ENCODE results near the gene STX18. TPM values are rescaled to one million over a fixed set of nuclear protein-coding genes. Genes with fewer than 3 reads are reported as not detected.

STX18 gene
- total RNA-seq, 1 experiment from 2014 or later = 18.5 TPM

DNA sequence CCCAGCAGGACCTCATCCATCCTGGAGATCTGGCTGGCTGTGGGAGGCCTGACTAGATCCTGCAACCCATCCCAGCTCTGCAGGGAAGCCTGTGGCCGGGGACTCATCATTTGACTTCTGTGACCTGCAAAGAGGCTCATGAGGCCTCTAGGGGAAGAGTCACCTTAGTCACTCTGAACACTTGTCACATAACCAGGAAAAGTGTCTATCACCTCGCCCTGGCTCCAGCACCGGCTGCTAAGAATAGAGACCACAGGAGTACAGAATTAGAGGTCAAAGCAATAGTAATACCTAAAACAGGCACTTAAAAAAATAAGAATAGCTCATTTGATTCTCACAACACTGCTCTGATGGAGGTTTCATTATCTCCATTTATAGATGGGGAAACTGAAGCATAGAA lies 158.8 kb downstream of the STX18 start (continued):
- TF ChIP-seq, protein P1, sequence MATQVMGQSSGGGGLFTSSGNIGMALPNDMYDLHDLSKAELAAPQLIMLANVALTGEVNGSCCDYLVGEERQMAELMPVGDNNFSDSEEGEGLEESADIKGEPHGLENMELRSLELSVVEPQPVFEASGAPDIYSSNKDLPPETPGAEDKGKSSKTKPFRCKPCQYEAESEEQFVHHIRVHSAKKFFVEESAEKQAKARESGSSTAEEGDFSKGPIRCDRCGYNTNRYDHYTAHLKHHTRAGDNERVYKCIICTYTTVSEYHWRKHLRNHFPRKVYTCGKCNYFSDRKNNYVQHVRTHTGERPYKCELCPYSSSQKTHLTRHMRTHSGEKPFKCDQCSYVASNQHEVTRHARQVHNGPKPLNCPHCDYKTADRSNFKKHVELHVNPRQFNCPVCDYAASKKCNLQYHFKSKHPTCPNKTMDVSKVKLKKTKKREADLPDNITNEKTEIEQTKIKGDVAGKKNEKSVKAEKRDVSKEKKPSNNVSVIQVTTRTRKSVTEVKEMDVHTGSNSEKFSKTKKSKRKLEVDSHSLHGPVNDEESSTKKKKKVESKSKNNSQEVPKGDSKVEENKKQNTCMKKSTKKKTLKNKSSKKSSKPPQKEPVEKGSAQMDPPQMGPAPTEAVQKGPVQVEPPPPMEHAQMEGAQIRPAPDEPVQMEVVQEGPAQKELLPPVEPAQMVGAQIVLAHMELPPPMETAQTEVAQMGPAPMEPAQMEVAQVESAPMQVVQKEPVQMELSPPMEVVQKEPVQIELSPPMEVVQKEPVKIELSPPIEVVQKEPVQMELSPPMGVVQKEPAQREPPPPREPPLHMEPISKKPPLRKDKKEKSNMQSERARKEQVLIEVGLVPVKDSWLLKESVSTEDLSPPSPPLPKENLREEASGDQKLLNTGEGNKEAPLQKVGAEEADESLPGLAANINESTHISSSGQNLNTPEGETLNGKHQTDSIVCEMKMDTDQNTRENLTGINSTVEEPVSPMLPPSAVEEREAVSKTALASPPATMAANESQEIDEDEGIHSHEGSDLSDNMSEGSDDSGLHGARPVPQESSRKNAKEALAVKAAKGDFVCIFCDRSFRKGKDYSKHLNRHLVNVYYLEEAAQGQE (IDR thresholded peaks at IDR 0.05; ENCODE audit: low read depth) = no peak
- TF ChIP-seq SP1 (IDR thresholded peaks at IDR 0.05; ENCODE audit: low read depth) = no peak
- TF ChIP-seq, protein P2, sequence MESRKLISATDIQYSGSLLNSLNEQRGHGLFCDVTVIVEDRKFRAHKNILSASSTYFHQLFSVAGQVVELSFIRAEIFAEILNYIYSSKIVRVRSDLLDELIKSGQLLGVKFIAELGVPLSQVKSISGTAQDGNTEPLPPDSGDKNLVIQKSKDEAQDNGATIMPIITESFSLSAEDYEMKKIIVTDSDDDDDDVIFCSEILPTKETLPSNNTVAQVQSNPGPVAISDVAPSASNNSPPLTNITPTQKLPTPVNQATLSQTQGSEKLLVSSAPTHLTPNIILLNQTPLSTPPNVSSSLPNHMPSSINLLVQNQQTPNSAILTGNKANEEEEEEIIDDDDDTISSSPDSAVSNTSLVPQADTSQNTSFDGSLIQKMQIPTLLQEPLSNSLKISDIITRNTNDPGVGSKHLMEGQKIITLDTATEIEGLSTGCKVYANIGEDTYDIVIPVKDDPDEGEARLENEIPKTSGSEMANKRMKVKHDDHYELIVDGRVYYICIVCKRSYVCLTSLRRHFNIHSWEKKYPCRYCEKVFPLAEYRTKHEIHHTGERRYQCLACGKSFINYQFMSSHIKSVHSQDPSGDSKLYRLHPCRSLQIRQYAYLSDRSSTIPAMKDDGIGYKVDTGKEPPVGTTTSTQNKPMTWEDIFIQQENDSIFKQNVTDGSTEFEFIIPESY (IDR thresholded peaks at IDR 0.05; ENCODE audit: extremely low read depth, insufficient replicate concordance, low read length) = no peak
- no peak for TF ChIP-seq YY1 (IDR thresholded peaks at IDR 0.05; ENCODE audit: extremely low read depth, insufficient replicate concordance, low read depth, low read length)
- no peak for TF ChIP-seq EGR1 (IDR thresholded peaks at IDR 0.05; ENCODE audit: low read depth)
- TF ChIP-seq, protein P3, sequence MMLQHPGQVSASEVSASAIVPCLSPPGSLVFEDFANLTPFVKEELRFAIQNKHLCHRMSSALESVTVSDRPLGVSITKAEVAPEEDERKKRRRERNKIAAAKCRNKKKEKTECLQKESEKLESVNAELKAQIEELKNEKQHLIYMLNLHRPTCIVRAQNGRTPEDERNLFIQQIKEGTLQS (IDR thresholded peaks at IDR 0.05) = no peak
- TF ChIP-seq JUND (IDR thresholded peaks at IDR 0.05) = no peak
- no peak for TF ChIP-seq ELF1 (IDR thresholded peaks at IDR 0.05; ENCODE audit: borderline replicate concordance, low read depth)

DNA sequence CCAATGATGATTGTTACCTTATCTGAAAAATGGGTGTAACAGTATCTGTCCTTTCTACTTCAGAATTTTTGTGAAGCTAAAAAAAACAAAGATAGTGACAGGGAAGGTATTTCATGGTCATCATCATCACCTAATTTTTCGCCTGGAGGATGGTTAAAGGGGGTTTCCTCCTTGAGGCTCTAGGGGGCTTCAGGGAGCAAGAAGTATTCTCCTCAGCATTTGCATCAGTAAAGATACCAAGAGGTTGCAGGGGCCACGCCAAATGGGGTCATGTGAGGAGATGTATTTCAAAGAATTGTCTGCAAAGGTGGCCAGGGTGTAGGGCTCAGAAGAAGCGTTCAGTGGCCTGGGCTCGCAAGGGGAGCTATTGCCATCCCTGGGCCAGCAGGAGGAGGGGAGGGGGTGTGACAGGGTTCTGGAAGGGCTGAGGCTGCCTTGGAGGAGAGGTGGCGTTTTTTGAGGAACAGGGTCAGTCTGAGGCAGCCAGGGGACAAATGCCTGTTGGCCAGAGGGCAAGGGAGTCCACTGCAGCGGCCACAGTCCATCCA lies 162.2 kb downstream of the STX18 start:
- Histone ChIP-seq H3K9me3 (ENCODE audit: control insufficient read depth in 1 of 2, insufficient read depth in 1 of 2, low read depth in 1 of 2, low read length in 2 of 2) (no peaks in the 10 kb centered on the region), H2AFZ (ENCODE audit: low read depth, low read length, poor library complexity, severe bottlenecking) (no peak overlapping the region), H3K36me3 (ENCODE audit: control insufficient read depth in 1 of 2, insufficient read depth in 2 of 2, low read length in 2 of 2) (no peaks in the 10 kb centered on the region), H4K20me1 (ENCODE audit: insufficient read depth) (no peaks in the 10 kb centered on the region), H3K9me2 (ENCODE audit: insufficient read depth) (no peaks in the 10 kb centered on the region), H3K4me3 (replicated peaks in 1 of 2; ENCODE audit: low read depth in 1 of 2, low read length in 2 of 2) (no peak overlapping the region), H3K79me2 (ENCODE audit: insufficient read depth, low read length) (no peaks in the 10 kb centered on the region), H3K4me1 (ENCODE audit: control insufficient read depth in 1 of 2, insufficient read depth in 2 of 2, low read length in 2 of 2) (no peaks in the 10 kb centered on the region), H3K4me2 (ENCODE audit: low read length) (no peak overlapping the region), H3K9ac (ENCODE audit: low read length) (no peak overlapping the region), H3K27ac (ENCODE audit: low read depth, low read length) (no peak overlapping the region), H3K27me3 (ENCODE audit: insufficient read depth, low read length) (peaks cover 10% of the 10 kb centered on the region; the same call in 1 of the 2 replicates)
- TF ChIP-seq, protein P2 (IDR thresholded peaks at IDR 0.05; ENCODE audit: extremely low read depth, insufficient replicate concordance, low read length) = no peak
- TF ChIP-seq FOSL1 (IDR thresholded peaks at IDR 0.05; ENCODE audit: low read depth) (no peak), EGR1 (IDR thresholded peaks at IDR 0.05; ENCODE audit: low read depth) (no peak), ZNF274 (IDR thresholded peaks at IDR 0.05; ENCODE audit: low read depth, low read length) (no peak), POLR2AphosphoS5 (IDR thresholded peaks at IDR 0.05; ENCODE audit: low read depth, low read length) (no peak), SP1 (IDR thresholded peaks at IDR 0.05; ENCODE audit: low read depth) (no peak), CBX3 (IDR thresholded peaks at IDR 0.05; ENCODE audit: low read depth) (no peak)
- TF ChIP-seq, protein P3 (IDR thresholded peaks at IDR 0.05) = no peak
- ChIA-PET RAD21 (ENCODE audit: low non-redundant PET in 1 of 2, low total read pairs in 2 of 2, uncharacterized antibody in 2 of 2, unreplicated experiment in 2 of 2) (no interaction called here), CTCF (no interaction called here), POLR2A (no interaction called here)
- no peak for ATAC-seq
- intact Hi-C loops (cut with micrococcal nuclease) = no loop called here
- BruUV-seq (replicated peaks) = no TSS peak
- no peak for DNase-seq (ENCODE audit: low read depth, low spot score)
